IPS DF 6.9 (cell line): Measurements from ENCODE around the gene TEX28.
"Not testable (repeated sequence)": the region's sequence is repeated elsewhere in the genome, so short reads cannot be mapped to it uniquely, and the experiment has no call there.

Experiments used
- DNase-seq: peaks from one replicate; pipeline ENCODE4 v3.0.0-alpha.2; 2013; ENCODE audit warnings: low read depth, low spot score
- H3K27ac ChIP-seq: one replicate; pipeline ENCODE4 v1.5.1; 2013; ENCODE audit warnings: low read length, control low read depth
- H3K27me3 ChIP-seq: 2 replicates; pipeline ENCODE4 v1.6.1; 2013; ENCODE audit warnings: mild to moderate bottlenecking, low read length; ENCODE audit not compliant: control insufficient read depth, insufficient read depth
- H3K36me3 ChIP-seq: 2 replicates; pipeline ENCODE4 v1.6.1; 2013; ENCODE audit warnings: low read length; ENCODE audit not compliant: control insufficient read depth, insufficient read depth
- H3K4me1 ChIP-seq: 2 replicates; pipeline ENCODE4 v1.6.1; 2013; ENCODE audit warnings: low read length; ENCODE audit not compliant: control insufficient read depth, insufficient read depth
- H3K4me3 ChIP-seq: 2 replicates; pipeline ENCODE4 v1.5.1; 2013; ENCODE audit warnings: mild to moderate bottlenecking, low read length
- H3K9me3 ChIP-seq: 2 replicates; pipeline ENCODE4 v1.6.1; 2013; ENCODE audit warnings: low read length, inconsistent platforms; ENCODE audit not compliant: control insufficient read depth, insufficient read depth
- WGBS: extraction: QIAGEN DNeasy Blood & Tissue Kit; methylation state at CpG from one replicate; pipeline ENCODE4 v1.1.7; 2013; ENCODE audit warnings: mixed read lengths, missing lambda C conversion rate; ENCODE audit not compliant: insufficient read length, insufficient coverage; 5-methylcytosine and 5-hydroxymethylcytosine counted together

TEX28 gene

GRCh38 chrX:154296731-154297130, 1.8 kb upstream of the TEX28 start:
- no peak overlapping the region for H3K4me3 ChIP-seq
- WGBS = no CpG with 5 or more reads among the region's 18 CpGs
- no peaks in the 10 kb centered on the region for H3K36me3 ChIP-seq
- H3K27me3 ChIP-seq = no peaks in the 10 kb centered on the region
- no peak for DNase-seq
- H3K4me1 ChIP-seq = no peaks in the 10 kb centered on the region
- H3K9me3 ChIP-seq = no peaks in the 10 kb centered on the region
- no peak overlapping the region for H3K27ac ChIP-seq

DNA sequence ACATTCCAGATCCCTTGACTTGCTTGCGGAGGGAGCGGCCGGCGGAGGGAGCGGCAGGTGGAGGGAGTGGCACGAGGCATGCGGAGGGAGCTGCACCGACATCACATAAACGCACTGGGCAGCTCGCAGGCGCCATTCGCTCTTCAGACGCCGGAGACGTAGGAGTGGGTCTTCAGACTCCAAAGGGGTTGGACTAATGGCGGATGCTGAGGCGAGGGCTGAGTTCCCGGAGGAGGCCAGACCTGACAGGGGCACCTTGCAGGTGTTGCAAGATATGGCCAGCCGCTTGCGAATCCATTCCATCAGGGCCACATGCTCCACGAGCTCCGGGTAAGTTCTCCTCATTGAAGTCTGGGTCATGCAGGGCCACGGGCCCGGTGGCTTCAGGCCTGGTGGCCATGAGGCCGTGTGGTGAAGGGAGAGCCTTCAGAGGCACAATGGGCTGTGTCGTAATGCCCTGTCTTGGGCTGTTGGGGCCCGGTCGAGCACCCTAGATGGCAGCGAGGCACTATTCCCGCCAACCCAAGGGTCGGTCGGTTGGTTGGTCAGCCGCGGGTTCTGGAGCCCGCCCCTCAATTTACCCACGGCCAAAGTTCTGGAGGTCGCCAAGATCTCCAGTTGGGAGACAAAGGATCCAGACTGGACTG, 863 bp upstream of the TEX28 start, which contains the start of gene TKTL1:
TKTL1 (plus strand) TSS at position 132 of the 647 bp plus-strand sequence; CDS start at position 197, 65 bp downstream.
- no CpG with 5 or more reads among the region's 37 CpGs for WGBS
- Histone ChIP-seq H3K27me3 (no peaks in the 10 kb centered on the region), H3K4me3 (no peak within 1 kb of the TSS), H3K4me1 (no peaks in the 10 kb centered on the region), H3K36me3 (no peaks in the 10 kb centered on the region), H3K9me3 (no peaks in the 10 kb centered on the region), H3K27ac (no peak within 1 kb of the TSS)
- no peak for DNase-seq

GRCh38 chrX:154286406-154286805, 8.5 kb downstream of the TEX28 start:
- H3K4me1 ChIP-seq, DNase-seq, H3K36me3 ChIP-seq, H3K4me3 ChIP-seq, H3K9me3 ChIP-seq, H3K27ac ChIP-seq, H3K27me3 ChIP-seq: not testable (repeated sequence)
- no CpG with 5 or more reads among the region's 10 CpGs for WGBS

GRCh38 chrX:154284489-154285338, 10.2 kb downstream of the TEX28 start:
- DNase-seq, H3K36me3 ChIP-seq, H3K27ac ChIP-seq, H3K27me3 ChIP-seq, H3K4me3 ChIP-seq, H3K9me3 ChIP-seq, H3K4me1 ChIP-seq: not testable (repeated sequence)
- WGBS = no CpG with 5 or more reads among the region's 23 CpGs

GRCh38 chrX:154269245-154269644, 25.7 kb downstream of the TEX28 start:
- not testable (repeated sequence) for H3K36me3 ChIP-seq, DNase-seq, H3K4me3 ChIP-seq, H3K27ac ChIP-seq, H3K27me3 ChIP-seq, H3K4me1 ChIP-seq, H3K9me3 ChIP-seq
- WGBS = no CpG with 5 or more reads among the region's 3 CpGs

GRCh38 chrX:154263072-154263471, 31.9 kb downstream of the TEX28 start:
- not testable (repeated sequence) for H3K4me1 ChIP-seq, H3K27ac ChIP-seq, H3K36me3 ChIP-seq, DNase-seq, H3K9me3 ChIP-seq, H3K4me3 ChIP-seq, H3K27me3 ChIP-seq
- WGBS = no CpG with 5 or more reads among the region's 6 CpGs

DNA sequence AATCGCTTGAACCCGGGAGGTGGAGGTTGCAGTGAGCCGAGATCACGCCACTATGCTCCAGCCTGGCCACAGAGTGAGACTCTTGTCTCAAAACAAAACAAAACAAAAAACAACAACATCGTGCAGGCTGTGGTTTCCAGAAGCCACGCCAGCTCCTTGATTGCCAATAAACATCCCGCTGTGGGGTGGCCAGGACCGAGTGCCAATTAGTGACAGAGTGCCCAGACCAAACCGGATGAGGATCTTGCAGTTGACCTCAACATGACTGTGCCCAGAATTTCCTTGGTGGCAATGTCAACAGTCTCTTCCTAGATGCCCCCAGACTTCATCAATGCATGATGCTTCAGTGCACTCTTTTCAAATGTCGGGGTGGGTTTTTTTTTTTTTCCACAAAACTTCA, 36.2 kb downstream of the TEX28 start:
- not testable (repeated sequence) for DNase-seq, H3K4me1 ChIP-seq, H3K36me3 ChIP-seq, H3K9me3 ChIP-seq, H3K27ac ChIP-seq, H3K4me3 ChIP-seq, H3K27me3 ChIP-seq
- WGBS = no CpG with 5 or more reads among the region's 10 CpGs

- not testable (repeated sequence) for H3K9me3 ChIP-seq, H3K27ac ChIP-seq, H3K36me3 ChIP-seq, H3K27me3 ChIP-seq, DNase-seq, H3K4me1 ChIP-seq, H3K4me3 ChIP-seq
- WGBS = no CpG with 5 or more reads among the region's 17 CpGs
Observed at GRCh38 chrX:154257282-154257681, 37.6 kb downstream of the TEX28 start, which contains the start of gene OPN1MW3. Gene OPN1MW3, plus strand, starts transcription at chrX:154257582. Its CDS starts 38 bp downstream, at chrX:154257620.

DNA sequence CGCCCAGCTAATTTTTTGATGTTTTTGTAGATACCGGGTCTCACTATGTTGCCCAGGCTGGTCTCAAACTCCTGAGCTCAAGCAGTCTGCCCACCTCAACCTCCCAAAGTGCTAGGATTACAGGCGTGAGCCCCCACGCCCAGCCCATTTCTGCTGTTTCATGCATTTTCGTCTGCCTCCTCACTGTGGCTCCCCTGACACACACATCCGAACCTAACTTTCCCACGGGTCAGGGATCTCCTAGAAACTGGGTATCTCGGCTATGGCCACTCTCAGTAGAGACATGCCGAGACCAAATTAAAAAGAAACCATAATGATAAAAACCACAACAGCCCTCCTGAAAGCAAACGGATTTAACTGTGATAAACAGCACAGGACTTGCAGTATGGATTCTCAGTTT, 46.8 kb downstream of the TEX28 start:
- not testable (repeated sequence) for DNase-seq, H3K4me3 ChIP-seq, H3K27me3 ChIP-seq, H3K27ac ChIP-seq, H3K4me1 ChIP-seq, H3K9me3 ChIP-seq, H3K36me3 ChIP-seq
- no CpG with 5 or more reads among the region's 10 CpGs for WGBS

DNA sequence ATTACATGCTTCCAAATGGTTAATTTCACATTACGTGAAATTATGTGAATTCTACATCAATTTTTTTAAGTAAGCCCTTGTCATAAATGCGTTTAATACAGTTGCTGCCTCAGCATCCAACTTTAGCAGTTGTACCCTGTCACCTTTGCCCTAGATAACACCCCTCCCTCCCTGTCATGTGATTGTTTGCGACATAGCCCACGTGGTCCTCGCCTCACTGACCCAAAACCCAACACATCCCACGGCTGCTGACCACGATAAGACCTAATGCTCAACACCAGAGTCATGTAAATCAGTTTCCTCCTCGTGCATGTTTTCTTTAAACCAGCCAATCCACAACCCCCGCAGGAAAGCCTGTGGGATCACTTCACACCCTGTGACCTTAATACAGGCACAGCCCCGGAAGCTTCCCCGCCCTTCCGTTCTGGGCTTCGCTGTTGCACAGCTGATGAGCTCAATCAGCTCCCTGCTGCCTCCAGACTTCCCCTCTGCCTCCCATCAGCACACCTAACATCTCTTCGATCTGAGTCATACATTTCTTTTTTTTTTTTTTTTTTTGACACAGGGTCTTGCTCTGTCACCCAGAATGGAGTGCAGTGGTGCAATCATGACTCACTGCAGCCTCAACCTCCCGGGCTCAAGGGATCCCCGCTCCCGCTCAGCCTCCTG, 47.4 kb downstream of the TEX28 start:
- H3K4me3 ChIP-seq, H3K27me3 ChIP-seq, DNase-seq, H3K27ac ChIP-seq, H3K4me1 ChIP-seq, H3K36me3 ChIP-seq, H3K9me3 ChIP-seq: not testable (repeated sequence)
- no CpG with 5 or more reads among the region's 17 CpGs for WGBS
